Stimulated activated CD8-positive, alpha-beta memory T cell treated with anti-CD3 and anti-CD28 coated beads, Interleukin-7, amount 100 ng/mL, for 24 hours (primary cell): Measurements from ENCODE around the gene PPP1R37.

Experiments
- DNase-seq: peaks from one replicate; pipeline ENCODE4 v3.0.0-alpha.2; 2020; ENCODE audit warnings: low read depth

Gene PPP1R37

DNA sequence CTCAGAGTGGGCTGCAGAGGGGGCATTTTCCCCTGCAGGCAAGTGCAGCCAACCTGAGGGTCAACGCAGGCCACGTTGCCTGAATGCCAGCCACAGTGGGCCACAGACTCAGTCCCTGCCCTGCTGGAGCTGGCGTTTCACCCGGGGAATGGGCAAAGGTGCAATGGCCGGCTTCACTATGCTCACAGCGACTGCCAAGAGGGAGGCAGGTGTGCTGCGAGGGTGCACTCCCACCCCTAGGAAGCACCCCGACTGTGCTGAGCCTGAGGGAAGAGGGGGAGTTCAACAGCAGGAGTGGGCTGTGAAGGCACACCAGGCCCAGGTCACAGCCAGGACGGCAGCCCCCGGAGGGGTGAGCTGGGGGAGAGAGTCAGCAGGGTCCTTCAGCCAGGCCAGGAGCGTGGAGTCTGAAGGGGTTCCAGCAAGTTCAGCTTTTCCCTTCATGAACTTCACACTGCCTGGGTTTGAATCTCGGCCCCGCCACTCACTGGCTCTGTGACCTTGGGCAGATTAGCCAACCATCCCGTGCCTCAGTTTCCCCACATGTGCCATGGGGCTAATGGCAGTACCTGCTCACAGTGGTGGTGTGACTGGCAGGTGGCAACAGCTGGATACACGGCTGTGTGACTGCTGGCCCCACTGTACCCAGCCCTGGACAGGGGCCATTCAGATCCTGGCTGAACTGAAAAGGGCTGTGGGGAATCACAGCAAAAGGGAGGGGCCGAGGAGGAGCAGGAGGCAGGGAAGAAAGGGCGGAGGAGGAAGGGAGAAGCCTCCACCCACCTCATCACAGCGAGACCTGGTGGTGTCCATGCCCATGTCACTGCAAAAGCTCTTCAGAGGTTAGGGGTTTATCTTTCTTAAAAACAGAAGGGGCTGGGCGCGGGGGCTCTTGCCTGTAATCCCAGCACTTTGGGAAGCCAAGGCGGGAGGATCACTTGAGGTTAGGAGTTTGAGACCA, 77.4 kb downstream of the PPP1R37 start:
- no peak for DNase-seq

DNA sequence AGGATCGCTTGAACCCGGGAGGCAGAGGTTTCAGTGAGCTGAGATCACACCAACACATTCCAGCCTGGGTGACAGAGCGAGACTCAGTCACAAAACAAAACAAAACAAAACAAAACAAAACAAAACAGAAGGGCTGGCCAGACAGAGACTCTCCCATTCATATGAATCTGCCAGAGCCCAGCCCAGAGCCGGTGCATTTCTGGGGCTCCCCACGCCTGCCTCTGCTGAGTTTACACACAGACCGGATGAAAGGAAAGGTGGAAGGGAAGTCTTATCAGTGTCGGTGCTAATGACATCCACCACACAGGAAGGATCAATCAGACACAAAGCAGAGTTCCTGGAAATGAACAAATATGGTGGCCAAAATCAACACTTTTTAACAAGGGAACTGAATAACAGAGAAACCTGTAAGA, 78.2 kb downstream of the PPP1R37 start:
- DNase-seq: no peak

DNA sequence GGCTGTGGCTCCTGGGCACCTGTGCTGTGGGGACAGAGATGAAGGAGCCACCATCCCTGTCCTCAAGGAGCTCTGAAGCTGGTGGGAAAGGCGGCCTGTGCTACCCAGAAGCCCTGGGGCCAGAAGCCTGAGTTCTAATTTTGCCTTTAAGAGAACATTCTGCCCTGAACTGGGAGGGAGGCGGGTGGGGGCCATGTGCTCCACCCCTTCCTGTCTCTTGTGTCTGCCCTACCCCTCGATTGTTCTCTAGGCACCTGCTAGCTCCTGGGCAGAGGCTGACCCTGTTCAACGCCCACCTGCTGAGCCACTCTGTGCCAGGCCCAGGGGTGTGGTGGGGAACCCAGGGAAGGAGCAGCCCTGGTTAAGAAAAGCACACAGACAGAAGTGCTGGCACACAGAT, 79.2 kb downstream of the PPP1R37 start:
- no peak for DNase-seq

DNA sequence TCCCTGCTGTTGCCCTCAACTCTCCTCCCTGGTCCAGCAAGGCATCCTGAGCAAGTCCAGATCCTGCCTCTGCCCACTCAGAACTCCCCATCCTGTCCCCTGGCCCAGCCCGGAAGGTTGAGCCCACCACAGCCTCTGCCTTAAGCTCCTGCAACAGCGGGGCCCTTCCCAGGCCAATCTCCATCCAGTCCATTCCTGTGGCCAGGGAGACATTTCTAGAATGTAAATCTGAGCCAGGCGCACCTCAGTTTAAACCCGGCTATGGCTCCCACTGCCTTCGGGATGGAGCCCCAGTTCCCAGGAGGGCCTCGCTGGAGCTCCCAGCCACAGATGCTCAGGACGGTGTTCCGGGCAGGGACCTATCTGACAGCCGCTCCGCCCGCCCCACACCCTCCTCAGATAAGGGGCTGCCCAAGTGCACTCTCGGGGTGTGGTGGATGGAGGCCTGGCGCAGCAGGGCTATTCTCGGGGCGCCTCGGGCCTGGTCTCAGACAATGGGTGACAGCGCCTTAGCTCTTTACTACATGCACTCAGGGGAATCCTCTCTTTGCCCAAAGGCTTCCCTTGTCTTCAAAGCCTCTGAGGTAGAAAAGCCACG, 79.7 kb downstream of the PPP1R37 start:
- DNase-seq: no peak

DNA sequence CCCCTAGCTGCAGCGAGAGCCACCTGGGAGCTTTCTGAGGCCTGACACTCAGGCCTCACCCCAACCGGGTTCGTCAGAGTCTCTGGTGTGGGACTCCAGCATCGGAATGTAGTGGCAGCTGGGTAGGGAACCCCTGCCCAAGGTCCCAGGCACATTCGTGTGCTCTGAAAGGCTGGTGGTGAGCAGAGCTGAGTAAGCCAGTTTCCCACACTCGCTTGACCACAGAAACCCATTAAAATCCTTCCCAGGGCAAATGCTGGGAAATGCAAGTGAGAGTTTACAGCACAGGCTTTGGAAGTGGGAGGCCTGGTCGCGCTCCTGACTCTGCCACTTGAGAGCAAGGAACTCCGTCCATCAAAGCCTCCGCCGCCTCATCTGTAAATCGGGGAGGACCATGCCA, 80.8 kb downstream of the PPP1R37 start:
- no peak for DNase-seq

DNA sequence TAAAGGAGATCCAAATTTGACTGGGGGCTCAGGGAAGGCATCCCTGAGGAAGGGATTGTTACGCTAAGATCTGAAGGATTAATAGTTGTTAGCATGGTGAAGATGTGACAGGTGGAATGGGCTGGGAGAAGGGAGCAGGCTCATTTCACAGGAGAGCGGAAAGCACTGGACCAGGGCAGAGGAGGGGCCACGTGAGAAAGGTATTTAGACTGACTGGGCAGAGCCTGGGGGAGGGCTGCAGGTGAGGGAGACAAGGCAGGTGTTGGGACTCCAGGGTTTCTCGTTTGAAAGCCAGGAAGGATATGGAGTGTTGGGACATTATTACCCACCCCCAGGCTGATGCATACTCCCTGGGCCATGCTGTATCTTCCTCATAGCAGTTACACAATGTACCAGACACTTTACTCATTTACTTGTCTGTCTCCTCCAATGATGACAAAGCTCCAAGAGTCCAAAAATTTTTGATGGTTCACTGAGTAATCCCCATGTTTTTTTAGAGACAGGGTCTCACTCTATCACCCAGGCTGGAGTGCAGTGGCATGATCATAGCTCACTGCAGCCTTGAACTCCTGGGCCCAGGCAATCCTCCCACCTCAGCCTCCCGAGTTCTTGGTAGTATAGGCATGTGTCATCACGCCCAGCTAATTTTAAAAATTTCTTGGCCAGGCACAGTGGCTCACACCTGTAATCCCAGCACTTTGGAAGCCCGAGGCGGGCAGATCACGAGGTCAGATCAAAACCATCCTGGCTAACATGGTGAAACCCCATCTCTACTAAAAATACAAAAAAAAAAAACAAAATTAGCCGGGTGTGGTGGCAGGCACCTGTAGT, 82.8 kb downstream of the PPP1R37 start:
- no peak for DNase-seq

DNA sequence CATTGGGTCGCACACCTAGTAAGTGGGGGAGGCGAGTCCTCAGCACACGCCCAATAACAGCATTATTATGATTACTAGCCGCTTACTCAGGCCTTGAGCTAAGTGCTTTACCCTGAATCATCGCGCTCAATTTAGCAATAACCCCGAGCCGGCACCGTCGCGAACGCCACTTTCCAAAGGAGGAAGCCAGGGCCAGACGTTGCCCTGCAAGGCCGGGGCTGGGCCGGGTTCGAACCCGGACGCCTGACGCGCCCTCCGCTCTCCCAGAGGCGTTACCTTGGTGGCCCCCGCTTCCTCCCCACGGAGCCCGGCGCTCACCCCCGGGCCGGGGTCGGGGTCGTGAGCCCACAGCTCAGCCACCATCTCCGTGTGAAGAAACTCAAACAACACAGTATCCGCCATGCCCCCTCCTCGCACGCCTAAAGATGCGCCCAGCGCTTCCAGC, 84.9 kb downstream of the PPP1R37 start, which contains the start of gene TRAPPC6A:
Gene TRAPPC6A (minus strand): TSS at position 421 of the 445 bp plus-strand sequence. CDS start 19 bp downstream, at position 402.
- DNase-seq: no peak

DNA sequence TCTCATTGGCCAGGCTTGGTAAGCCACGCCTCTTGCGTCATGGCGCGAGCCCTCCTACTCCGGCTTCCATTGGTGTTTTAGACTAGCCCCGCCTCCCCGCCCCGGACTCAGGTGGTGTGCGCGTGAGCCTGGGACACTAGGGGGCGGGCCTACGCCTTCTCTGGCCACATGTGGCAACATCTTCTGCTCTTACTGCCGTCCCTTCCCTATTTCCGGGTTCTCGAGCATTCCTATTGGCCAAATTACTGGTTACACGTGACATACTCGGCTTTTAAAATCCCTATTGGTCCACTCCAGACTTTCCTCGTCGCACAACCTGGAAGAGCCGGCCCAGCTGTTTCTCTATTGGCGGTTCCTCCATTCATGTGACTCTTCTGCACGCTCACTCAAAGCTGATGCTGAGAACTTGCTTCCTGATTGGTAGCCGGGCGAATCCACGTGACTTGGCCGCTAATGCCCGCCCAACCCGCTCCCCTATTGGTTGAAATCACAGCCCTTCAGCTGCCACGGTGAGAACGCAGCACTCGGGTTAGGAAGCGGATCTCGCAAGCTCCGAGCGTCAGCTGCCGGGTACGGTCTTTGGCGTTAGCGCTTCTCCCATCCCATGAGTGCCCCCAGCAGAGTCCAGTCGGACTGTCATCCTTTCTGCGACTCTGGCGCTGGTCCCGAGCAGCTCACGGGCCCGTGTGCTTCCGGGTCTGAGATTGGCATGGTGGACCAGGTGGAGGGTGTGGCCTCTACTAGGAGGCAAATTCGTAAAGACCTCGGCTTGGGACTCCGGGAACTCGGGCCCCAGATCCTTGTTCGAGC, 85.5 kb downstream of the PPP1R37 start, which contains the start of gene BLOC1S3:
Gene BLOC1S3 (plus strand): TSS at position 523 of the 810 bp plus-strand sequence. CDS start 513 bp downstream, outside the sequence.
- DNase-seq: peak; percentile 100

DNA sequence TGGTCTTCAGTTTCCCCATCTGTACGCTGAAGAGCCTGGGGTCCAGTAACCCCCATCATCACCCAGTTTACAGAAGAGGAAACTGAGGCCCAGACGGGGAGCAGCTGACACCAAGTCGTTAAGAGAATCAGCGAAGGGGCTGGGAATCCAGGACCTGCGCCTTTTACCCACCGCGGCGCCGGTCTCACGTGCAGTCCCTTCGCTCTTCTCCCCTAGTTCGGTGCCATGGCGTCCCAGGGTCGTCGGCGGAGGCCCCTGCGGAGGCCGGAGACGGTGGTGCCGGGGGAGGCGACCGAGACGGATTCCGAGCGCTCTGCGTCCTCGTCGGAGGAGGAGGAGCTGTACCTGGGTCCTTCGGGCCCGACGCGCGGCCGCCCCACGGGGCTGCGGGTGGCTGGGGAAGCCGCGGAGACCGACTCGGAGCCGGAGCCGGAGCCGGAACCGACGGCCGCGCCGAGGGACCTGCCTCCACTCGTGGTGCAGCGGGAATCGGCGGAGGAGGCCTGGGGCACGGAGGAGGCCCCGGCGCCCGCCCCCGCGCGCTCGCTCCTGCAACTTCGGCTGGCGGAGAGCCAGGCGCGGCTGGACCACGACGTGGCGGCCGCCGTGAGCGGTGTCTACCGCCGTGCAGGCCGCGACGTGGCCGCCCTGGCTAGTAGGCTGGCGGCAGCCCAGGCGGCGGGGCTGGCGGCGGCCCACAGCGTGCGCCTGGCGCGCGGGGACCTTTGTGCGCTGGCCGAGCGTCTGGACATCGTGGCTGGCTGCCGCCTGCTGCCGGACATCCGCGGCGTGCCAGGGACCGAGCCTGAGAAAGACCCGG, 86.3 kb downstream of the PPP1R37 start:
- no peak for DNase-seq

DNA sequence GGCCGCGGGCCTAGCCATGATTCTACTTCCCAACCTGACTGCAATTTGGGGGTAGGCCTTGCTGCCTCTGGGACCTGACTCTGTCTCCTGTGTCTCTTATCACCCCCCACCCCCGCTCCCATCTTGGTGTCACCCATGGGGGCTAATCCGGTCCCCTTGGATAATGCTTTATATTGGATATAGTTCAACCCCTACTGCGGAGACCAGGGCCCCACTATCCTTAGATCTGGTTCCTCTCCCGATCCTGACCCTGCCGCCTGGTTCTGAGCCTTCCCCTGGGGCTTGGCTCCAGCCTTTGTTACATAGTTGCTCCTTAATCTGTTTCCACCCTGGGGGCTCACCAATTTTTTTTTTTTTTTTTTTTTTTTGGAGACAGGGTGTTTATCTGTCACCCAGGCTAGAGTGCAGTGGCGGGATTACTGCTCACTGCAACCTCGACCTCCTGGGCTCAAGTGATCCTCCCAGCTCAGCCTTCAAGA, 87.0 kb downstream of the PPP1R37 start:
- DNase-seq: no peak

DNA sequence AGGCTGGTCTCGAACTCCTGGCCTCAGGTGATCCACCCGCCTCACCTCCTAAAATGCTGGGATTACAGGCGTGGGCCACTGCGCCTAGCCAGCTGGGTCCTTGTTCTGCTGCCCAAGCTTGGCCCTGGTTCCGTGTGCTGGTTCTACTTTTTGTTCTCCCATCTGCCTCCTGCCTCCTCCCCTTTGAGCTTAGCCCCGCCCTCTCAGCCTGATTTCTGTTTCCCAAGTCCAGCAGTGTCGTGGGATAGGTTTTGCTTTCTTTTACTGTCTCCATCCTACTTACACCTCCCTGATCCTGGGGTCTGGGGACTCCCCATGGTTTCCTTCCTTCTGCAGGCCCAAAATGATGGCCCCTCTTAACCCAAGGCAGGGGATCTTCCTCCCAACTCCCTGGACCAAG, 88.0 kb downstream of the PPP1R37 start:
- DNase-seq: no peak

DNA sequence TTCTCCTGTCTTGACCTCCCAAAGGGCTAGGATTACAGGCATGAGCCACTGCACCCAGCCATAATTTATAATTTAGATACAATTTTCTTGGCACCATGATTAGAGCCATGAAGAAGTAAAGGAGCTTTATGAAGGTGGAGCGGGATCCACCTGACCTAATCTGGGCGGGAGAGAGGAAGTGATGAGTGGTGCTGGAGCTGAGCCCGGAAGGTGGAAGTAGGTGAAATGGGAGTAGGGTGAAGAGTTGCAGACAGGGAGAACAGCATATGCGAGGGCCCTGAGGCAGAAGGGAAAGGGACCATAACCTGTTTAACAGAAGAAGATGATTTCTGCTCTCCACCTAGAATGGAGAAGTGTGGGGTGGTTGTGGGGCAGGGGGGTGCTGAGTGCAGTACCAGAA, 89.8 kb downstream of the PPP1R37 start:
- DNase-seq: no peak

DNA sequence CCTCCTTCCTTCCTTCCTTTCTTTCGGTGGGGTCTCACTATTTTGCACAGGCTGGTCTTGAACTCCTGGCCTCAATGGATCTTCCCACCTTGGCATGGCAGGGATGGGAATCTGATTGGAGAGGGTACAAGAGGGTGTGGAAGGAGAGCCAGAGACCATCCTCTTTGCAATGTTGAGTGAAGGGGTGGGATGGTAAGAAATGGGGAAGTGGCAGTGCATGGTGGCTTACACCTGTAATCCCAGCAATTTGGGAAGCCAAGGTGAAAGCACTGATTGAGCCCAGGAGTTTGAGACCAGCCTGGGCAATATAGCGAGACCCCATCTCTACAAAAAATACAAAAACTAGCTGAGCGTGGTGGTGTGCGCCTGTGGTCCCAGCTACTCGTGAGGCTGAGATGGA, 91.1 kb downstream of the PPP1R37 start:
- no peak for DNase-seq

DNA sequence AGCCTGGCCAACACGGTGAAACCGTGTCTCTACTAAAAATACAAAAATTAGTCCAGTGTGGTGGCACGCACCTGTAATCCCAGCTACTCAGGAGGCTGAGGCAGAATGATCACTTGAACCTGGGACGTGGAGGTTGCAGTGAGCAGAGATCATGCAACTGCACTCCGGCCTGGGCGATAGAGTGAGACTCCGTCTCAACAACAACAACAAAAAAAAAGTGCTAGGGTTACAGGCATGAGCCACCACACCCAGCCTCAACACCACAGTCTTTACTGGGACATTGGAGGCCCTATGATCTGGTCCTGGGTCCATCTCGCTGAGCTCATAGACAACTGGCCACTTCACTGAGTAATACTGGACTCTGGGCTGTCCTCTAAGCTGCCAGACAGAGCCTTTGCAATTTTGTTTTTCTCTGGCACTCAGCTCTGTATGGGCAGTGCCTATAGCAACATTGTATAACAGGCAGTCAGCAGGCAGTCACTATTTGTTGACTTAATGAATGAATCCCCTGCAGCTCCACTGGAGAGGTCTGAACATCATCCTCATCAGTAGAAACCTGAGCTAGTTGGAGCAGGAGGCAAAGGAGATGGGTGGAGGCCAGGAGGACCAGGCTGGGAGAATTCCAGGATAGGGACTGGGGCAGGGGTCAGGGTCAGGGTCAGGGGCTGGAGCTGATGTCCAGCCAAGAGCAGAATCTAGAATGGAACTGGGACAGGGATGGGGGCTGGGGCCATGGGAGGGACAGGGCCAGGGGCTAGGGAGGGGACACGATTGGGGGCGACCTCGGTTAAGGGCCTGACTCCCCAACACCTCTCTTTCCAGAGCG, 93.7 kb downstream of the PPP1R37 start:
- no peak for DNase-seq

DNA sequence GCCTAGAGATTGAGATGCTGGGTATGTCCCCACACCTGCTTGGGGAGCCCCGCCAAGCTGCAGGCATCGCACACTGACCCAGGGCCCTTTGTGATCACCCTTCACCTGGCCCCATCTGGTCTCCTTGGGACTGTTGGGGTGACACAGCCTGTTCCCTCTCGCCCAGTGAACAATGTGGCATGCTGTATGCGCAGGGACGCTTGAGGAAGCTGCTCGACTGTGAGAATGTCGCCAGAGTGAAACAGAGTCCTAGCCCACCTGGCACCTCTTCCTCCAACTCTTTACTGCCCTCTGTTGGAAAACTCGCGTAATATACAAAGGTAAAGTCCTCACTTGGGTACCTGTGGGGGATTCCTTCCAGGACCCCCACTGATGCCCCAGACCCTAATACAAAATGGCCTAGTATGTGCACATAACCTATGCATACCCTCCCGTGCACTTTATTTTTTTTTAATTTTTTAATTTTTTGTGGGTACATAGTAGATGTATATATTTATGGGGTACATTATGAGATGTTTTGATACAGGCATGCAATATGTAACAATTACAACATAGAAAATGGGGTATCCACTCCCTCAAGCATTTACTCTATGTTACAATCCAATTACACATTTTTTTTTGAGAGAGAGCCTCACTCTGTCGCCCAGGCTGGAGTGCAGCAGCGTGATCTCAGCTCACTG, 94.6 kb downstream of the PPP1R37 start:
- no peak for DNase-seq

DNA sequence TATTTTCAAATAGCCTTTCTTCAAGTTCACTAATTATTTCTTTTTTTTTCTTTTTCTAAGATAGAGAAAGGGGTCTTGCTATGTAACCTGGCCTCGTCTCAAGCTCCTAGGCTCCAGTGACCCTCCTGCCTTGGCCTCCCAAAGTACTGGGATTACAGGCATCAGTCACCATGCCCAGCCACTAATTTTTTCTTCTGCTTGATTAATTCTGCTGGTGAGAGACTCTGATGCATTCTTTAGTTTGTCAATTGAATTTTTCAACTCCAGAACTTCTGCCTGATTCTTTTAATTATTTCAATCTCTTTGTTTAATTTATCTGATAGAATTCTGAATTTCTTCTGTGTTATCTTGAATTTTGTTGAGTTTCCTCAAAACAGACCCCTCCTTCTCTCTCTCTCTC, 97.0 kb downstream of the PPP1R37 start:
- DNase-seq: no peak

DNA sequence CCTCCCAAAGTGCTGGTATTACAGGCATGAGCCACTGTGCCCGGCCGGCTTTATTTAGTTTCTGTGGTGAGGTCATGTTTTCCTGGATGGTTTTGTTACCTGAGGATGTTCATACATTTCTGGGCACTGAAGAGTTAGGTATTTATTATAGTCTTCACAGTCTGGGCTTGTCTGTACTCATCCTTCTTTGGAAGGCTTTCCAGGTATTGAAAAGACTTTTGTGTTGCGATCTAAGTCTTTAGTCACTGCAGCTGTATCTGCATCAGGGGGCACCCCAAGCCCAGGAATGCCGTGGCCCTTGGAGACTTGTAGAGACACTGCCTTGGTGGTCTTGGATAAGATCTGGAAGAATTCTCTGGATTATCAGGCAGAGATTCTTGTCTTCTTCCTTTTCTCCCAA, 98.4 kb downstream of the PPP1R37 start:
- DNase-seq: no peak

DNA sequence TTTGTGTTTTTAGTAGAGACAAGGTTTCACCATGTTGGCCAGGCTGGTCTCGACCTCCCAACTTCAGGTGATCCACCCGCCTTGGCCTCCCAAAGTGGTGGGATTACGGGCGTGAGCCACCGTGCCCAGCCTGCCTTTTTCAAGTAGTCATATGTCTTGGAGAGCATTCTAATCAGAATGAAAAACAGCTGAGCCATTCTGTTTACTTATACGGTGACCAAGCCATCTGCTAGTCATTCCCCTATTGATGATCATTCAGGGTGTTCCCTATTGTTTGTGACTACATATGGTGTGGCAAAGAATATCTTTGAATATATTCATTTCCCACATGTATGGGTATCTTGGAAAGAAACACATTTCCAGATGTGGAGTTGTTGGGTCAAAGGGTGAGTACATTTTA, 102.8 kb downstream of the PPP1R37 start:
- DNase-seq: no peak
